HFFc6 (cell line): ENCODE data around the gene RBFOX2. TPM values are rescaled to one million over a fixed set of nuclear protein-coding genes. Genes with fewer than 3 reads are reported as not detected.

Experiments used
- DNase-seq: peaks from one replicate; pipeline ENCODE4 v3.0.0-alpha.2; 2018
- H3K27ac Mint-ChIP-seq: 2 replicates; pipeline ENCODE4 v1.8.0; 2020; ENCODE audit warnings: mild to moderate bottlenecking, mixed read lengths
- H3K27me3 Mint-ChIP-seq: 2 replicates; pipeline ENCODE4 v1.8.0; 2021; ENCODE audit warnings: mild to moderate bottlenecking, moderate library complexity, mixed read lengths; ENCODE audit not compliant: insufficient read depth
- H3K36me3 Mint-ChIP-seq: 2 replicates; pipeline ENCODE4 v1.8.0; 2021; ENCODE audit warnings: low read depth, mixed read lengths
- H3K4me1 Mint-ChIP-seq: 2 replicates; pipeline ENCODE4 v1.8.0; 2020; ENCODE audit warnings: low read depth, mixed read lengths
- H3K4me3 Mint-ChIP-seq: 2 replicates; pipeline ENCODE4 v1.8.0; 2020; ENCODE audit warnings: mild to moderate bottlenecking, moderate library complexity, mixed read lengths
- H3K9me3 Mint-ChIP-seq: 2 replicates; pipeline ENCODE4 v1.8.0; 2020; ENCODE audit warnings: mild to moderate bottlenecking, mixed read lengths
- CTCF ChIP-seq: fragments of 200-600 bp; sonication (generic); IDR thresholded peaks from 2 replicates; pipeline ENCODE4 v1.5.0; 2021; ENCODE audit warnings: antibody characterized with exemption, mild to moderate bottlenecking
- total RNA-seq, 6 experiments: library from RNA; stranded (reverse); fragmentation: NEBNext Ultra II Directional; extraction: Animal tissue kit (Norgen Biotek cat#: 25700); gene quantifications; 2 replicates in 1 of 6; 3 replicates in 5 of 6; pipeline ENCODE4 v1.2.3, GENCODE V29; 2021

Gene RBFOX2
- total RNA-seq, 6 experiments from 2014 or later = 139 to 165 (median 155) TPM

- Mint-ChIP-seq H3K4me3 (no peak overlapping the region; the same call in 1 of the 2 replicates), H3K36me3 (no peaks in the 10 kb centered on the region)
These were observed 124.9 kb downstream of the RBFOX2 start for GRCh38 chr22:35903571-35904335.

GRCh38 chr22:35900483-35901168 is 128.0 kb downstream of the RBFOX2 start:
- peak; percentile 41 for DNase-seq
- no peaks in the 10 kb centered on the region; the same call in 1 of the 2 replicates for H3K27me3 Mint-ChIP-seq
- H3K4me3 Mint-ChIP-seq = peak overlapping the region; percentile 65
- peaks cover 74% of the 10 kb centered on the region for H3K4me1 Mint-ChIP-seq
- peak overlapping the region; percentile 82 for H3K27ac Mint-ChIP-seq
- no peaks in the 10 kb centered on the region for H3K36me3 Mint-ChIP-seq
- TF ChIP-seq CTCF = no peak
- no peaks in the 10 kb centered on the region for H3K9me3 Mint-ChIP-seq

More at GRCh38 chr22:35903571-35904335, 124.9 kb downstream of the RBFOX2 start:
- Mint-ChIP-seq H3K27me3 (no peaks in the 10 kb centered on the region; the same call in 1 of the 2 replicates), H3K9me3 (no peaks in the 10 kb centered on the region), H3K27ac (peak overlapping the region; percentile 0; the same call in 1 of the 2 replicates), H3K4me1 (peaks cover 73% of the 10 kb centered on the region)
- TF ChIP-seq CTCF = no peak
- no peak for DNase-seq

- no peak for DNase-seq
- Mint-ChIP-seq H3K27me3 (no peaks in the 10 kb centered on the region; the same call in 1 of the 2 replicates), H3K4me3 (no peak overlapping the region), H3K36me3 (no peaks in the 10 kb centered on the region), H3K4me1 (peaks cover 78% of the 10 kb centered on the region), H3K9me3 (no peaks in the 10 kb centered on the region), H3K27ac (0 out of 2 replicates have a peak overlapping the region, but pooled peaks have one; percentile 82)
- no peak for TF ChIP-seq CTCF
These were observed 128.9 kb downstream of the RBFOX2 start for GRCh38 chr22:35899736-35900135.

GRCh38 chr22:35896111-35896705 is 132.4 kb downstream of the RBFOX2 start:
- Mint-ChIP-seq H3K27ac (no peak overlapping the region), H3K36me3 (no peaks in the 10 kb centered on the region), H3K27me3 (no peaks in the 10 kb centered on the region; the same call in 1 of the 2 replicates), H3K9me3 (no peaks in the 10 kb centered on the region), H3K4me3 (peak overlapping the region; percentile 53), H3K4me1 (peaks cover 82% of the 10 kb centered on the region)
- no peak for TF ChIP-seq CTCF
- DNase-seq = no peak

- peak overlapping the region; percentile 54 for H3K27ac Mint-ChIP-seq
- TF ChIP-seq CTCF = no peak
- no peaks in the 10 kb centered on the region for H3K9me3 Mint-ChIP-seq
- H3K27me3 Mint-ChIP-seq = no peaks in the 10 kb centered on the region; the same call in 1 of the 2 replicates
- H3K4me1 Mint-ChIP-seq = peaks cover 72% of the 10 kb centered on the region
- H3K36me3 Mint-ChIP-seq = no peaks in the 10 kb centered on the region
- peak overlapping the region; percentile 53 for H3K4me3 Mint-ChIP-seq
- peak; percentile 91 for DNase-seq
These were observed 133.5 kb downstream of the RBFOX2 start for GRCh38 chr22:35894937-35895708.
